Activated T-cell treated with anti-CD3 and anti-CD28 coated beads for 4 hours (primary cell): ENCODE measurements around the gene MYG1.
"Not testable (repeated sequence)": the region's sequence is repeated elsewhere in the genome, so short reads cannot be mapped to it uniquely, and the experiment has no call there.

Source experiments
- DNase-seq: peaks from one replicate; pipeline ENCODE4 v3.0.0-alpha.2; 2020

The MYG1 gene

DNA sequence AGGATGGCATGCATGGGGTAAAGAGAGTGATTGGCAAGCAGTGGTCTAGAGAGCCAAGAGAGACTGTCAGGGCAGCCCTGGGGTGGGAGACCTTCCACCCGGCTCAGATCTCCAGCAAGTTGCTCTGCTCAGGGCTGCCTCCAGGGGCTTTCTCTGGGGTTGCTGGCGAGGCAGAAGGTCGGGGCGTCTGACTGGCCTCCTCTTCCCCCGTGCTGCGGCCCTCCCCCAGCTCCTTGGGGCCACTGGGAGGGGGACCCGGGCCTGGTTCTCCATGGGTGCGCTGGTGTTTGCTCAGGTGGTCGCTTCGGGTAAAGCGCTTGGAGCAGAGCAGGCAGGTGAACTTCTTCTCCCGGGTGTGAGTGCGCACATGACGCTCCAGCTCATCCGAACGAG, 28.5 kb downstream of the MYG1 start:
- no peak for DNase-seq

DNA sequence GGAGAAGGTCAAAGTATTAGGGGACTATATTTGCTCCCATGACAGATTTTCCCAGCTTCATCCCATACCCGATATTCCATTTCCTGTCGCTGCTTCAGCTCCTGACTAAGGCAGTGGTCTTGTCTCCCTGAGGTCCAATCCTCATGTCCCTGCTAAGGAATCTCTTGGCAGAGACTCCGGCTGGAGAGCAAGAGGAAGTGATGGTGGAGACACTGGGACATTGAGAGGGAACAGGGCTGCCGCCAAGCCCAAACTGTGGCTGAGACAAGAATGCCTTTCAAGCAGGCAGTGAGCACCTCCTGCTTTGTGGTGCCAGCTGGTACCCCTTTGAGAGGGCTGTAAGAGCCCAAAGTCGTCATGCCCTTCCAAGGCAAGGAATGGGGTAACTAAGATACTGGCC, 31.2 kb downstream of the MYG1 start:
- no peak for DNase-seq

DNA sequence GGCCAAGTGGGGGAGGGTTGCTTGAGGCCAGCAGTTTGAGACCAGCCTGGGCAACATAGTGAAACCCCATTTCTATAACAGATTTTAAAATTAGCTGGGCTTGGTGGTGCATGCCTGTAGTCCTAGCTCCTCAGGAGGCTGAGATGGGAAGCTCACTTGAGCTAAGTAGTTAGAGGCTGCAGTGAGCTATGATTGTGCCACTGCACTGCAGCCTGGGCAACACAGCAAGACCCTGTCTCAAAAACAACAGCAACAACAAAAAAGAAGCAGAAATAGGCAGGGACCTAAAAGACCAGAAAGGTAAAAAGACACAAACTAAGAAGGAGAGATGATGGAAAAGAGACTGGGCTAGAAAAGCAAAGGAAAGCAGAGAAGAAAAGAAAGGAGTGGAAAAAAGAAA, 32.8 kb downstream of the MYG1 start:
- DNase-seq, result not testable (repeated sequence)

DNA sequence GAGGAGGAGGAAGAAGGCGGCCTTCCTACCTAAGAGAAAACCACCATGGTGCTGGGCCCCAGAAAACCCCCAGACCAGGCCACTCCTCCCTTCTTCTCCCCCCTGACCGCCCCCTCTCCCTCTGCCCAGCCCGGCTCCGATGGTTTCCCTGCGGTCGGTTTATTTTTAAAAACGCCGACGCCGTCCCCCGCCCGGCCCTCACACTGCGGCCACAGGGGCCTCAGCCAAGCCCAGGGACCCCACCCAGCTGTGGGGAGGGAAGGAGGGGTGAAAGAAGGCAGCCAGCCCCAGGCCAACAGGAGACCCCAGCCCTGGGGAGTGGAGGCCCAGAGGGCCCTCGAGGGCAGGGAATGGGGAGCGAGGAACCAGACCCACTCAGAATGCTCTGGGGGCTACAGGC, 33.2 kb downstream of the MYG1 start:
- DNase-seq, result no peak

DNA sequence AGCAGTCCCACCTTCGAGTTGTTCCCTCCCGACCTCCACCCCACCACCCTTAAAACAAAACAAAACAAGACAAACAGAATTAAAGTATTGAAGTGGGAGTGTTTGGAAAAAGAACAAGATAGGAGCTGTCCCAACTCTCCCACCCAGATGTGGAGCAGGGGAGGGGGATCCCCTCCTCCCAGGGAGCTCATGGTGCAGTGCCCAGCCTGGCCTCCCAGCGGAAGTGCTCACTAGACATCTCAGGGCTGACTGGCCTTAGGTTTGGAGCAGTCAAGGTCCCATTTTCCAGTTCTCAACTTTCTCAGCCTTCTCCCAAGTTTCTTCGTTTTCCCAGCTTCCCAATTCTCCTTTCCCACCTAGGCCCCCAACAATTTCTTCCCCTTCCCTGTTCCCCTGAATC, 33.8 kb downstream of the MYG1 start:
- DNase-seq, result no peak

DNA sequence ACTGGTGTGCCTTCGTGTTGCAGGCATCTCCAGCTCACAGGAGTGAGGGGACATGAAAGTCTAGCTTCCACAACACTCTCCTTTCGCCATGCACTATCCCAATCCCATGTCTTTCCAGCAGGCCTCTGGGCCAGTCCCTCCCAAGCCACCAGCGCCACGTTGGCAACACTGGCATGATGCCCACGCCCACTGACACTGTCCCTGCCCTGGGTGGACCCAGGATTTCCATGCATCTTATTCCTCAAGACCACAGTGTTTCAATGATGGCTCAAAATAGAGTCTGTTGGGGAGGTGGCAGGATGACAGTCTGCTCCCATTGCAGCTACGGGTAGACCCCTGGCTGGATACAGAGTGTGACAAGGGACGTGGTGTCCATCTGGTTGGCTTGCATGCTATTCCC, 34.4 kb downstream of the MYG1 start:
- DNase-seq, result no peak

DNA sequence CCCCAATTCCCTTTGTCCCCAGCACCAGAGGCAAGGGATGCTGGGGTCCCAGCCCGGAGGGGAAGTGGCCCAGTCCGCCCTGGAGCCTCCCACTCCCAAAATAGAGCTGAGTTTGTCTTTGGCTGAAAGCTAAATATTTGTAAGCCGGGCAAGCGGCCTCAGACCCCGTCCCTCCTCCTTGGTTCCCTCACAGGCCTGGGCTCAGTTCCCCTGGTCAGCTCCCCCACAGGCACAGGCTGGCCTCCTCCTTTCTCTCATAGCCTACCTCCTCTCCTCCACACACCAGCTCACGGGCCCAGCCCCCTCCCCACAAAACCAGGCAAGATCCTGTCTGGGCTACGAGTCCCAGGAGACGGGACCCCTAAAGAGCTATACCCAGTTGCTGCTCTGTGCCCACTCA, 35.3 kb downstream of the MYG1 start:
- no peak for DNase-seq

DNA sequence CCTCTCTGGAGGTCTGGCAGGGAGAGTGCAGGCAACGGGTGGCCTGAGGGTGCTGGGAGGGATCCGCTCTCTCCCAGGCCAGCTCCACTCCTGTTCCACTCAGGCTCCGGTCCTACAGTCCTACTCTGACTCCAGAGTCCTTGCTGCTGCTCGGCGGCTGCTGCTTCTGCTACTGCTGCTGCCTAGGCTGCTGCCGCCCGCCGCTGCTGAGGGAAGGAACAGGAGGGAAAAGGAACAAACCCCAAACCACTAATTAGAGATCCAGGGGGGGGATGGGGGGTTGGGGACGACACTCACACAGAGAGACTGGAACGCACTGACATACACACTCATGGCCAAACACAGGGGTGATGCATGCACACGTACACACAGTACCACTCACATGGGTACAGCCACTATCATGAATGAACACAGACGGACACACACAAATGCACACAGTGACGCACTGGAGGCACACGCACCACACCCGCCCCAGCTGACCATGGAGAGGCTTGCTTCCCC, 36.7 kb downstream of the MYG1 start, which contains the start of gene SP7:
Gene SP7 (minus strand): TSS at position 174 of the 501 bp plus-strand sequence. CDS start 708 bp downstream, outside the sequence.
- DNase-seq, result no peak

DNA sequence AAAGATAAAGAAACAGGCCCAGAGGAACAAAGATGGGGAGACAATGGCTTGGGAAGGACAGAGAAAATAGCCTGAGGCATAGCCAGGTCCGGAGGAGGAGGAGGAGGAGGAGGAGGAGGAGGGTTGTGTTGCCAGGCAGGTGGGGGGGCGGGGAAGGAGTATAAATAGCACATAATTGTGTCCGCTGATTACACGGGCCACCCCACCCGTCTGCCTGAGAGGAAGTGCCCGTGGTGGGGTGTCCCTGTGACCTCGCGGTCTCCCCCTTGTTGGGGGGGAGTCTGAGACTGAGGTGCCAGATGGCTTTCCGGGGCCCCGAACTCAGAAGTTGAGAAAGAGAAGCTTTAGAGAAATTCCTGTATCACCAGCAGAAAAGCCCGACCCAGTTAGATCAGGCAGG, 38.5 kb downstream of the MYG1 start:
- no peak for DNase-seq

DNA sequence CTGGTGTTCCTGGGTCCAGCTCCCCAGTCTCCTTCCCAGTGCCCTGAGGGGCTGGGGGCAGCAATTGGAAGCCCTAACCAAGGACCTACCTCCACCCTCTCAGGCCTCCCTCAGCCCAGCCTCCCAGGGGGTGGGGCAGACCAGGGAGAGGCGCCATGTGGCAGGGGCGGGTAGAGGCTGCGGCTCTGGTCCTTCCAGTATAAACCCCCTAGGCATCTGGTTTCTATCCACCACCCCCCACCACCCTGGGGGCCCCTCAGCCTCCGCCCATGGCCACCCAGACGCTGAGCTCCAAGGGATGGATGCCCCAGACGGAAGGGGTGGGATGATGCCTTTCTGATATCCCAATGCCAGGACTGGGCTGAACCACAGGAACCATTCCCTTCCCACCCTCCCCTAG, 39.4 kb downstream of the MYG1 start:
- no peak for DNase-seq

DNA sequence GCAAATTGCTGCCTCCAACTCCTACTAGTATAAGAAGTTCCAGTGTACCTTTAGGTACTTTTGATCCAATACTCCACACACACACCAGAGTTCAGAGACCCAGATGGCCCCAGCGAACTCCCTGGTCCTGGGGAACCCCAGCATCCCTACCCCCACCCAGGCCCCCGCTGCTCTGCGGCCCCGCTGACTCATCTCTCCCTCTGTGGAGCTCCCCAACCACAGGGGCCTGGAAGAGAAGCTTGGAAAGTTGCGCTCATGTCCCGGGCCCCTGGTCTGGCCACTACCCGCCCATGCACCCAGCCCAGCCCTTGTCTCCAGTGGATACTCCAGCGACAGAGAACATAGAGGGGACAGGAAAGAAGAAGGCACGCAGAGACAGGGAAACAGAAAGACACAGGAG, 40.9 kb downstream of the MYG1 start:
- no peak for DNase-seq

DNA sequence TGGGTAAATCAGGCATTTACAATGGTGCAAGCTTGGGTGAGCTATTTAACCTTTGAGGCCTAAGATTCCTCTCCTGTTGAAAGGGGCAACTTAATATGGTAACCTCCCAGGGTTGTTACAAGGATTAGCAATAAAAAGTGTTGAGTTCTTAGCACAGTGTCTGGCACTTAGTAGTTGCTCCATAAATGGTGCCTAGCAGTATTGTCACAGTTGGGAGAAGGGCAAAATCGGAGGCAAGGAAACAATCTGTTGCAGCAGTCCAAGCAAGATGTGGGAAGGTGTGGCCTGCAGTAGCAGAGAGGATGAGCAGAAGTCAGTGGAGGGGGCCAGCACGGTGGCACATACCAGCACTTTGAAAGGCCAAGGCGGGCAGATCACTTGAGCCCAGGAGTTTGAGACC, 44.0 kb downstream of the MYG1 start:
- no peak for DNase-seq

DNA sequence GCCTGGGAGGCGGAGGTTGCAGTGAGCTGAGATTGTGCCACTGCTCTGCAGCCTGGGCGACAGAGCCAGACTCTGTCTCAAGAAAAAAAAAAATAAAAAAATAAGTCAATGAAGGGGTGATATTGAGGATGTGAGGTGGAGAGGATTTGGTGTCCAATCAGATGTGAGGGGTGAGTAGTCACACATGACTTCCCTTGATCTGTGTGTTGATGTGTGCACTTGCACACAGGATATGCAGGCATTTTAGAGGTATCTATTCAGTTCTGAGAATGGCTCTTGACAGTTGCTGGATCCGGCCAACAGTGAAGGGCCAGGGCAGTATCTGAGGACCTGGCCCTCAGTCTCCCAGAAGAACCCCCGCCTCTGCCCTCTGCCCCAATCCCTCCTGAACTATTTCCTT, 44.5 kb downstream of the MYG1 start:
- no peak for DNase-seq

DNA sequence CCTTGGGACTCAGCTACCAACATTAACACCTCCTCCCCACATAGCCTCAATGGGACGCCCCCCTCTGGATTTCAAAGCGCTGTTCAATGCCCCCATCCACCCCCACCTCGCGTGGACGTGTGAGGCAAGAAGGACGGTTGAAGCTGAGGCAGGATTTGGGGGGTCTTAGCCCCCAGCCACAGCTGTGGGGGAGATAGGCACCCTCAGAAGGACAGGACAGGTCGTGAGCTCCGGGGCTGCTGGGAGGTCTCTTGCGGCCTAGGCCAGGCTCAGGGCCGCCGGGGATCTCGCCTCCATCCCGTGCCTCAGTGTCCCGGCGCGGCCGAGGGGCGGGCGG, 45.0 kb downstream of the MYG1 start:
- DNase-seq, result no peak

DNA sequence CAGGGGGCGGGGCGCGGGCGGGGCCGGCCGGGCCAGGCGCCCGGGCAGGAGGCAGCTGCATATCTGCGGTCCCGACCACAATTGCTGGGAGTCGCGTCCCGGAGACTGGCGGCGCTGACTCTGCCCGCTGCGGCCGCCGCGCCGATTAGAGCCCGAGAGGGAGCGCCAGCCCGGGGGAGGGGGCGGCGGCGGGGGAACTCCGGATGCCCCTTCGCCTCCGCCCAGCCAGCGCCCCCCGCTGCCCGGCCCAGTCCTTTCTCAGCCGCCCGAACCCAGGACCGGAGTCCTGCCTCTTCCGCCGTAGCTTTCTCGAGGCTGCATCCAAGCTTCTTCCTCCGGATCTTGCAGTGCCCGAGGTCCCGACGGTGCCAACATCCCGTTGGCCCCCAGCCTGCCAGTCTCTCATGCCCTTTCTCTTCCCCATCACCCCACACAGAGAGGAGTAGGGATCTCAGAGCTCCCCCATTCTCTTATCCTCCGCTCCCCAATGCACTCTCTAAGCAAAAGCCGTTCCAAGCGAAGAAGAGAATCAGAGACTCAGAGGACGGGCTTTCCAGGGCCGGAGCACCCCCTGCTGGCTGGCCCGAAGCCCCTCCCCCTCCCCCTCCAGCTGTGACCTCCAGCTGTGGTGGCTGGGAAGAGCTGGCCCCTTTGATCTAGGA, 45.5 kb downstream of the MYG1 start:
- DNase-seq, result peak; percentile 58

DNA sequence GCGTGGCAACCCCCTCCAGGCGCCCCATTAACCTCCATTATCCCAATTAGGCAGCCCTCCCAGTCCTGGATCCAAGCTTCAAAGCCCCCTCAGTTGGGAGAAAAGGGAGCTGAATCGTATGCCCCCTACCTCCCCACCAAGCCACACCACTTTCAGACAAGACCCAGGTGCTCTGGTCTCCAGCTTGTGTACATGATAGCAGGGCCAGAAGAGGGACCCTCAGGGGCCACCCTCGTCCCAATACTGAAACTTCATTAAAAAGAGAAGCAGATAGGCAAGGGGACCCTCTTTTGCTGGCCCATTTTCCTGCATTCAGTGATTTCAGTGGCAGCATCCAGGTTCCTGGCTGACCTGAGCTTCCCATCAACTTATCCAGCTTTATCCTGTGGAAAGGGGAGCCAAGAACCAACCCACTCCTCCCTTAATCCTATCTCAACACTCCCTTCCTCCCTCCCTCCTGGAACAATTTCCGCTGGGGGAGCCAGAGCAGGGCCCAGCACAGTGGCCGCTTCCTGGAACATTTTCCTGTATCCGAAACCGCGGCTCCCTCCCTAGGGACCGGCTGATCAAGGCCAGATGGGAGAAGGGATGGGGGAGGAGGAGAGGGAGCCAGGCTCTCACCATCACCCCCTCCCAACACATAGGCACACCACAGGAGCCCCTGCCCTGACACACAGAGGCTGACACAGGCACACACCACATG, 46.1 kb downstream of the MYG1 start:
- DNase-seq, result no peak

DNA sequence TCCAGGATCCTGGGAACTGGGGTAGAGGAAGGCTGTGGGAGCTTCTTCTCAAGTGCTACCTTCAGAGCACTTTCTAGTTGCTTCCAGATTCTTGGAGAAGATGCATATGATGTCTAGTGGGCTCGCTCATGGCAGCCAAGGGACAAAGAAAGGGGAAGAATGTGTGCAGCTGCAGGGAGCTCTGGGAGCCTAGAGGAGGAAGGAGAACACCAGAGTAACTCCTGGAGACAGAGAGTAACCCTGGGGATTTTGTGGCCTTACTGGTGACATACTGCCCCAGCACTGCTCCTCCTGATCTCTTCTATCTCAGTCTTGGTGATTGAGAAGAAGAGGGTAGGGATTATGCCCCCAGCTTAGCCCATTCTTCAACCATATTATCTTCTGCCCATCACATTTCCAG, 47.0 kb downstream of the MYG1 start:
- DNase-seq, result no peak

DNA sequence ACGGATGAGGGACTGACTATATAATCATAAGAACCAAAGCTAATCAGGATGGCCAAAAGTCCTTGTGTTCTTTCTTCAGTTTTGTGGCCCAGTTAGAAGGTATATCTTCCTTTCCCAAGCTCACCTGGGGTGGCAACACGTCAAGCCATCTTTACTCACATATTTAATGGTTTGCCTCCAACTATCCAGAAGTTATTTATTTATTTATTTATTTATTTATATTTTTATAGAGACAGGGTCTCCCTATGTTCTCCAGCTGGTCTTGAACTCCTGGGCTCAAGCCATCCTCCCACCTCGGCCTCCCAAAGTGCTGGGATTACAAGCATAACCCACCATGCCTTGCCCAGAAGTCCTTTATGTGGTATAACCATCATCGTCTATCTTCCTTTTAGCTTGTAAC, 48.4 kb downstream of the MYG1 start:
- DNase-seq, result no peak

DNA sequence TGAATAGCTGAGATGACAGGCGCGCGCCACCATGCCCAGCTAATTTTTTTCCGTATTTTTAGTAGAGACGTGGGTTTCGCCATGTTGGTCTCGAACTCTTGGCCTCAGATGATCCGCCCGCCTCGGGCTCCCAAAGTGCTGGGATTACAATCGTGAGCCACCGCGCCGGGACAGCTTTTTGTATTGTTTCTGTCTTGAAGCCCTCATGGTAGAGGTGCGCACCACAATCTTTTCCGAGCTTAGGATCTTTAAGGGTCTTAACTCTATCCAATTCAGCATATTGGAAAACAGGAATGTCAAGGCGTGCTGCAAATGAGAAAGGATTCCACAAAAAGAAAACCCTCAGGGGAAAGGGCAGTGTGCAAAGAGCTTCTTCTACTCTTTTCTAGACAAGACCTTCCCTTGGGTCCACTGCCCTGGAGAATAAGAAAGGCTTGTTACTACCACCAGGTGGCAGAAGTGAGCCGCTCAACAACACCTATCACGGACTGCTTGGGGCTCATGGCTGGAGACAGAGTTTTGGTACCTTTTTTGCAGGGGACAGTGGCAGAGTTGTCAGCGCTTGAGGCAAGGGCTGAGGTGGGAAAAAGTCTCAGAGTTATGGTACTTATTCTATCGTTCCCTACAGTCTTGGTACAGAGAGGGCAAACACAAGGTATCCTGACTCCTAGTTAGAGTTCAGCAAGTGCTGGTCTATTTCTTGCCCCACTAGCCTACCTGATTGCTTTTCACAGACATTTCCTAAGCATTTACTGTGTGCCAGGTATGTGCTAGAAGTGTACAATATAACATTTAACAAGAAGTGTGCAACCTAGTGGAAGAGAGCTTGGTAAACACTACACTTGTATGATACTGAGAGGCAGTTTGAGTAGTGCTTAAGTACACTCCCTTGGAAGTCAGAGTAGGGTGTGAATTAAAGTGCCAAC, 53.1 kb downstream of the MYG1 start:
- peak; percentile 75 for DNase-seq

DNA sequence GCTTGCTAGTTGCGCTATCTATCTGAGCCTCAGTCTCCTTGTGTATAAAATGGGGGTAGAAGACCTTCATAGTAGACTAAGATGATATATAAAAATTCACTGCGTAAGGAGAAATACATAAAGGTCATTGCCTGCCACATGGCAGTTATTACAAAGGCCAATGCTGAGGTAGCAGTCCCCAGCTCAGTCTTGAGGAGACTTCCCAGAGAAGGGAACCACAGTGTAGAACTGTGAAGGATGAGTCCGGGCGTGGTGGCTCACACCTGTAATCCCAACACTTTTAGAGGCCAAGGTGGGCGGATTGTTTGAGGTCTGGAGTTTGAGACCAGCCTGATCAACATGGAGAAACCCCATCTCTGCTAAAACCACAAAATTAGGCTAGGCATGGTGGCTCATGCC, 53.8 kb downstream of the MYG1 start:
- DNase-seq, result no peak

DNA sequence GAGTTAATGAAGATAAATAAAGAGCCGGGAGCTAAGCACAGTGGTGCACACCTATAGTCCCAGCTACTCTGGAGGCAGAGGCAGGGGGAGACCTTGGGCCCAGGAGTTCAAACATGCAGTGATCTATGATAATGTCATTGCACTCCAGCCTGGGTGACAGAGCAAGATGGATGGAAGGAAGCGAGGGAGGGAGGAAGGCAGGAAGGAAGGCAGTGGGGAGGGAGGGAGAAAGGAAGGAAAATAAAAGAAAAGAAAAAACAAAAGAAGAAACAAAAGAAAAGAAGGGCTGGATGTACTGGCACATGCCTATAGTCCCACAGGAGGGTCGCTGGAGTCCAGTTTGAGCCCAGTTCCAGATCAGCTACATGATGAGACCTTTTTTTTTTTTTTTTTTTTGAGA, 55.6 kb downstream of the MYG1 start:
- no peak for DNase-seq
